K562 (cell line): ENCODE measurements around the gene TRIM47. TPM values are rescaled to one million over a fixed set of nuclear protein-coding genes. Genes with fewer than 3 reads are reported as not detected.

ENCODE experiments used
- ATAC-seq: fragments of 200-7000 bp; cut with Tn5 transposase; 3 replicates; pipeline ENCODE4 v1.9.1; 2020; ENCODE audit warnings: moderate library complexity
- BruUV-seq: library from RNA; stranded (reverse); fragments of 400-500 nt; replicated peaks from 2 replicates; lab custom pipeline; 2021; lab: Mats Ljungman, UMichigan
- CTCF ChIA-PET: fragments of 300-600 bp; formaldehyde crosslinking; extraction: SDS; loops from one replicate; lab custom pipeline; 2021; ENCODE audit warnings: low intra/inter-chr PET ratio; lab: Yijun Ruan, JAX
- POLR2A ChIA-PET: fragments of 300-600, 350-650 bp; sonication (Branson Sonifier 250); formaldehyde crosslinking; extraction: SDS; loops from one replicate; lab custom pipeline; 2021; ENCODE audit warnings: antibody characterized with exemption, inconsistent platforms; lab: Yijun Ruan, JAX
- DNase-seq, 4 experiments: peaks; one replicate each; pipeline versions ENCODE4 v3.0.0 to v3.0.0-alpha.2; 2011 to 2018; ENCODE audit warnings: low spot score in 3 of 4, mixed read lengths in 3 of 4; ENCODE audit errors: extremely low read depth in 1 of 4
- FAIRE-seq: peaks from 2 replicates; lab custom pipeline; 2011; peaks lifted over from hg19 to GRCh38; lab: Jason Lieb, UNC
- H2AFZ ChIP-seq: 2 replicates; pipeline ENCODE4 v1.6.0; 2011; ENCODE audit warnings: low read depth, low read length, control low read depth, inconsistent platforms
- H3K27ac ChIP-seq: fragments of 200-600 bp; 3 replicates; pipeline ENCODE4 v1.8.0; 2011; ENCODE audit warnings: low read depth, mild to moderate bottlenecking, control low read depth, inconsistent platforms, low read length, moderate library complexity, mixed read lengths; ENCODE audit errors: extremely low read depth
- H3K27me3 ChIP-seq, 2 experiments: fragments of 300-600 bp in 1 of 2; 2 replicates in 1 of 2; 3 replicates in 1 of 2; pipeline versions ENCODE4 v1.6.0 to v1.8.0; 2011; ENCODE audit warnings: inconsistent platforms in 2 of 2, low read length in 2 of 2, mild to moderate bottlenecking in 1 of 2, mixed read lengths in 1 of 2, moderate library complexity in 1 of 2; ENCODE audit not compliant: control insufficient read depth in 2 of 2, insufficient read depth in 2 of 2
- H3K36me3 ChIP-seq: fragments of 300-600 bp; 3 replicates; pipeline ENCODE4 v1.8.0; 2011; ENCODE audit warnings: mild to moderate bottlenecking, low read length, inconsistent platforms; ENCODE audit not compliant: control insufficient read depth, insufficient read depth
- H3K4me1 ChIP-seq, 2 experiments: fragments of 200-600 bp in 1 of 2; replicated peaks in 1 of 2; 2 replicates in 1 of 2; 3 replicates in 1 of 2; pipeline versions ENCODE4 v1.5.1 to v1.8.0; 2011; ENCODE audit warnings: inconsistent platforms in 2 of 2, low read length in 2 of 2, mild to moderate bottlenecking in 1 of 2, mixed read lengths in 1 of 2, moderate library complexity in 1 of 2; ENCODE audit not compliant: control insufficient read depth in 2 of 2, insufficient read depth in 2 of 2
- H3K4me2 ChIP-seq: 2 replicates; pipeline ENCODE4 v1.6.1; 2011; ENCODE audit warnings: low read length, control low read depth, inconsistent platforms, mixed read lengths; ENCODE audit not compliant: insufficient read depth
- H3K4me3 ChIP-seq: fragments of 200-600 bp; sonication (generic), shearing (Covaris generic); 2 replicates; pipeline ENCODE4 v1.5.1; 2016; ENCODE audit warnings: control low read depth, inconsistent platforms
- H3K79me2 ChIP-seq: fragments of 200-600 bp; 3 replicates; pipeline ENCODE4 v1.8.0; 2011; ENCODE audit warnings: low read length, inconsistent platforms; ENCODE audit not compliant: control insufficient read depth, insufficient read depth
- H3K9ac ChIP-seq, 2 experiments: 2 replicates each; pipeline versions ENCODE4 v1.6.0 to v1.6.1; 2011; ENCODE audit warnings: low read depth in 2 of 2, low read length in 2 of 2, control low read depth in 1 of 2, inconsistent platforms in 1 of 2, mild to moderate bottlenecking in 1 of 2, mixed read lengths in 1 of 2; ENCODE audit not compliant: insufficient read depth in 1 of 2
- H3K9me1 ChIP-seq: one replicate; pipeline ENCODE4 v1.6.0; 2011; ENCODE audit warnings: inconsistent platforms, mild to moderate bottlenecking, low read length, moderate library complexity; ENCODE audit not compliant: control insufficient read depth, insufficient read depth
- H3K9me3 ChIP-seq: replicated peaks from 2 replicates; pipeline ENCODE4 v1.5.1; 2011; ENCODE audit warnings: low read depth, low read length, inconsistent platforms; ENCODE audit not compliant: control insufficient read depth, insufficient read depth
- H4K20me1 ChIP-seq: replicated peaks from 2 replicates; pipeline ENCODE4 v1.6.1; 2011; ENCODE audit warnings: low read length, inconsistent platforms, mixed read lengths; ENCODE audit not compliant: control insufficient read depth, insufficient read depth
- ATF1 ChIP-seq, 2 experiments: fragments of 450-650 bp in 1 of 2; IDR thresholded peaks; 2 replicates each; pipeline ENCODE4 v1.6.1; 2016; ENCODE audit warnings: missing compliant biosample characterization in 1 of 2, missing genetic modification characterization in 1 of 2
- FOXA1 ChIP-seq: fragments of 450-650 bp; IDR thresholded peaks from 2 replicates; pipeline ENCODE4 v1.6.1; 2016; ENCODE audit warnings: mild to moderate bottlenecking, borderline replicate concordance
- MAX ChIP-seq: sonication (generic); formaldehyde crosslinking; IDR thresholded peaks from 2 replicates; pipeline ENCODE4 v1.9.0; 2022; ENCODE audit warnings: mild to moderate bottlenecking, missing genetic modification reagents
- POLR2B ChIP-seq: fragments of 450-650 bp; IDR thresholded peaks from 2 replicates; pipeline ENCODE4 v1.6.1; 2018; ENCODE audit warnings: low read depth; ENCODE audit not compliant: partially characterized antibody
- POLR2G ChIP-seq: fragments of 200-400 bp; formaldehyde crosslinking; IDR thresholded peaks from 2 replicates; pipeline ENCODE4 v1.6.1; 2017; ENCODE audit warnings: low read depth, mild to moderate bottlenecking, antibody characterized with exemption, low read length, moderate library complexity
- RBFOX2 ChIP-seq: fragments of 200-400 bp; formaldehyde crosslinking; IDR thresholded peaks from 2 replicates; pipeline ENCODE4 v1.6.1; 2017; ENCODE audit warnings: low read depth, mild to moderate bottlenecking, low read length, moderate library complexity
- SRF ChIP-seq, 2 experiments: fragments of 250-450, 450-650 bp in 1 of 2; sonication (Bioruptor Pico) in 1 of 2; sonication (generic) in 1 of 2; formaldehyde crosslinking; IDR thresholded peaks; 2 replicates each; pipeline versions ENCODE4 v1.5.0 to v1.5.1; 2020 to 2022; ENCODE audit warnings: mild to moderate bottlenecking in 1 of 2, missing genetic modification reagents in 1 of 2
- ZFX ChIP-seq: sonication (generic); formaldehyde crosslinking; IDR thresholded peaks from 2 replicates; pipeline ENCODE4 v1.8.0; 2022; ENCODE audit warnings: mild to moderate bottlenecking, missing genetic modification reagents, moderate library complexity
- ZNF134 ChIP-seq: fragments of 250-450 bp; sonication (Bioruptor Pico); conservative IDR thresholded peaks from 2 replicates; pipeline ENCODE4 v1.4.0; 2020
- WGBS: fragments of 100-300 bp; shearing (Covaris generic); methylation state at CpG from one replicate; pipeline ENCODE4 v1.1.6; 2016; ENCODE audit warnings: low coverage, mixed read lengths; ENCODE audit not compliant: insufficient coverage; ENCODE audit errors: missing lambda C conversion rate; 5-methylcytosine and 5-hydroxymethylcytosine counted together
- in situ Hi-C: fragments of 300-500 bp; cut with MboI; formaldehyde crosslinking; loops from 4 replicates; pipeline ENCODE4 v1.15.0; 2018; ENCODE audit warnings: inconsistent platforms, mixed read lengths
- intact Hi-C: fragments of 100-400 bp; cut with micrococcal nuclease; formaldehyde crosslinking; loops from 2 replicates; pipeline ENCODE4 v1.14.2; 2022
- polyA plus RNA-seq, 8 experiments: library from polyadenylated mRNA; depleted of rRNA in 4 of 8; stranded (reverse) in 5 of 8; unstranded in 3 of 8; fragments of >200 nt; fragmentation: Nextera tagmentation in 2 of 8; fragmentation: Illumina TruSeq in 1 of 8; extraction: Ambion mirVana in 2 of 8; extraction: Trizol in 1 of 8; gene quantifications; 2 replicates each; pipeline versions ENCODE4 v1.2.1 to v1.2.3, GENCODE V29; 2011 to 2014; ENCODE audit warnings: inconsistent platforms in 1 of 8, missing spikeins in 1 of 8
- total RNA-seq, 7 experiments: library from RNA; depleted of rRNA in 6 of 7; stranded (reverse); fragments of >200 nt in 6 of 7; fragmentation: Illumina TruSeq in 2 of 7; extraction: Trizol in 2 of 7; gene quantifications; 2 replicates each; pipeline versions ENCODE4 v1.2.1 to v1.2.3, GENCODE V29; 2011 to 2021; ENCODE audit warnings: low replicate concordance in 1 of 7
- TF ChIP-seq, protein P1 (sequence below): fragments of 450-650 bp; IDR thresholded peaks from 2 replicates; pipeline ENCODE4 v1.6.1; 2017; ENCODE audit warnings: antibody characterized with exemption, mild to moderate bottlenecking

TRIM47 gene
- total and polyA plus RNA-seq, 9 of the 15 experiments (the other 6 are each of a cell fraction or from before 2014, with no cell fraction given): 0.56 to 6.1 (median 3.2) TPM

DNA sequence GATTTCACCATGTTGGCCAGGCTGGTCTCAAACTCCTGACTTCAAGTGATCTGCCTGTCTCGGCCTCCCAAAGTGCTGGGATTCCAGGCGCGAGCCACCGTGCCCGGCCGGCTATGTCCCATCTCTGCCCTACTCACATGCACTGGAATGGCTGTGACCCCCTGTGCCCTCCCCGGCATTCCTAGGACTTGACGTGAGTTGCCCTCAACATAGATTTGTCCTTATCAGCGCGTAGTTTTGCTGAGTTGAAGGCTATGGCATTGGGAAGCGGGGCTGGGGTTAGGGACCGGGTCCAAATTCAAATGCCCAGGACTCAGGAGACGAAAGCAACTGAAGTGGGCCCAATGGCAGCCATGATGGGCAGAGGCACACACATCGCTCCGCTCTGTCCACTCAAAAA is 40.0 kb downstream of the TRIM47 start (continued):
- TF ChIP-seq, protein P1, sequence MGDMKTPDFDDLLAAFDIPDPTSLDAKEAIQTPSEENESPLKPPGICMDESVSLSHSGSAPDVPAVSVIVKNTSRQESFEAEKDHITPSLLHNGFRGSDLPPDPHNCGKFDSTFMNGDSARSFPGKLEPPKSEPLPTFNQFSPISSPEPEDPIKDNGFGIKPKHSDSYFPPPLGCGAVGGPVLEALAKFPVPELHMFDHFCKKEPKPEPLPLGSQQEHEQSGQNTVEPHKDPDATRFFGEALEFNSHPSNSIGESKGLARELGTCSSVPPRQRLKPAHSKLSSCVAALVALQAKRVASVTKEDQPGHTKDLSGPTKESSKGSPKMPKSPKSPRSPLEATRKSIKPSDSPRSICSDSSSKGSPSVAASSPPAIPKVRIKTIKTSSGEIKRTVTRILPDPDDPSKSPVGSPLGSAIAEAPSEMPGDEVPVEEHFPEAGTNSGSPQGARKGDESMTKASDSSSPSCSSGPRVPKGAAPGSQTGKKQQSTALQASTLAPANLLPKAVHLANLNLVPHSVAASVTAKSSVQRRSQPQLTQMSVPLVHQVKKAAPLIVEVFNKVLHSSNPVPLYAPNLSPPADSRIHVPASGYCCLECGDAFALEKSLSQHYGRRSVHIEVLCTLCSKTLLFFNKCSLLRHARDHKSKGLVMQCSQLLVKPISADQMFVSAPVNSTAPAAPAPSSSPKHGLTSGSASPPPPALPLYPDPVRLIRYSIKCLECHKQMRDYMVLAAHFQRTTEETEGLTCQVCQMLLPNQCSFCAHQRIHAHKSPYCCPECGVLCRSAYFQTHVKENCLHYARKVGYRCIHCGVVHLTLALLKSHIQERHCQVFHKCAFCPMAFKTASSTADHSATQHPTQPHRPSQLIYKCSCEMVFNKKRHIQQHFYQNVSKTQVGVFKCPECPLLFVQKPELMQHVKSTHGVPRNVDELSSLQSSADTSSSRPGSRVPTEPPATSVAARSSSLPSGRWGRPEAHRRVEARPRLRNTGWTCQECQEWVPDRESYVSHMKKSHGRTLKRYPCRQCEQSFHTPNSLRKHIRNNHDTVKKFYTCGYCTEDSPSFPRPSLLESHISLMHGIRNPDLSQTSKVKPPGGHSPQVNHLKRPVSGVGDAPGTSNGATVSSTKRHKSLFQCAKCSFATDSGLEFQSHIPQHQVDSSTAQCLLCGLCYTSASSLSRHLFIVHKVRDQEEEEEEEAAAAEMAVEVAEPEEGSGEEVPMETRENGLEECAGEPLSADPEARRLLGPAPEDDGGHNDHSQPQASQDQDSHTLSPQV: no peak
- TF ChIP-seq MAX (no peak), POLR2G (peak; percentile 8; the same call in 1 of the 2 replicates), ATF1 (CRISPR knock-in tag; IDR thresholded peaks at IDR 0.05) (no peak), ATF1 (tag; IDR thresholded peaks at IDR 0.05) (no peak), SRF (CRISPR knock-in tag; IDR thresholded peaks at IDR 0.05) (no peak)
- TF ChIP-seq, all 486 proteins: peak for 3

GRCh38 chr17:75837899-75838298 is 40.5 kb downstream of the TRIM47 start:
- Histone ChIP-seq H3K9ac (peak overlapping the region in 1 of 2 experiments; percentile 14; a peak in 2 of 4 replicates), H4K20me1 (no peaks in the 10 kb centered on the region), H3K27ac (no peak overlapping the region; the same call in 2 of the 3 replicates), H3K9me1 (no peaks in the 10 kb centered on the region), H3K27me3 (no peaks in the 10 kb centered on the region), H3K36me3 (peaks cover 85% of the 10 kb centered on the region; the same call in 2 of the 3 replicates), H3K4me3 (no peak overlapping the region), H3K4me2 (no peak overlapping the region), H3K9me3 (no peaks in the 10 kb centered on the region), H3K4me1 (peaks cover 8 to 58% of the 10 kb centered on the region in 2 experiments; a peak in 4 of 5 replicates), H2AFZ (no peak overlapping the region), H3K79me2 (peaks cover 24% of the 10 kb centered on the region)
- ChIA-PET CTCF (no interaction called here), POLR2A (interaction anchor here (2.0 to 4.7 kb wide), 2 partner anchors 13 to 58 kb away, joined by 5 to 36 read pairs; no protein-coding TSS in a partner anchor)
- FAIRE-seq (no peak), DNase-seq (no peak), ATAC-seq (no peak)
- BruUV-seq: no TSS peak
- intact Hi-C loops: no loop called here
- in situ Hi-C loops: no loop called here
- TF ChIP-seq RBFOX2 (0 out of 2 replicates have a peak, but pooled peaks have one; percentile 62), ZNF134 (CRISPR knock-in tag) (no peak), FOXA1 (no peak), POLR2G (peak; percentile 39; the same call in 1 of the 2 replicates), ZFX (CRISPR knock-in tag) (0 out of 2 replicates have a peak, but pooled peaks have one; percentile 10), POLR2B (peak; percentile 21)
- WGBS: 86% methylated on average over 4 of the region's 7 CpGs
